DMS114 treated with DMSO at 0.1 percent for 48 hours (cell line): ENCODE data around the gene KRTAP5-10.
"Not testable (repeated sequence)": the region's sequence is repeated elsewhere in the genome, so short reads cannot be mapped to it uniquely, and the experiment has no call there.

Source experiments
- DNase-seq: peaks from one replicate; lab custom pipeline; 2025; ENCODE audit not compliant: unreplicated experiment; lab: John Stamatoyannopoulos, UW

The KRTAP5-10 gene

GRCh38 chr11:71607520-71608216 lies 42.3 kb downstream of the KRTAP5-10 start:
- not testable (repeated sequence) for DNase-seq

- DNase-seq = not testable (repeated sequence)
These were observed 42.9 kb downstream of the KRTAP5-10 start for GRCh38 chr11:71608272-71608671.

GRCh38 chr11:71611218-71611910 lies 46.0 kb downstream of the KRTAP5-10 start:
- DNase-seq = not testable (repeated sequence)

GRCh38 chr11:71613931-71614330 lies 48.6 kb downstream of the KRTAP5-10 start:
- not testable (repeated sequence) for DNase-seq

- DNase-seq = not testable (repeated sequence)
These were observed 49.1 kb downstream of the KRTAP5-10 start for GRCh38 chr11:71614366-71614917.

- not testable (repeated sequence) for DNase-seq
These were observed 49.6 kb downstream of the KRTAP5-10 start for GRCh38 chr11:71615003-71615402.
